Measurements from ENCODE around the gene C6orf47.
A peak's percentile ranks its signal among the peaks of the same experiment; 100 is the strongest.

C6orf47 gene

GRCh38 chr6:31687860-31688693 lies 27.5 kb upstream of the C6orf47 start:
- FAIRE-seq, result no peak

- no peak for FAIRE-seq
Measured at GRCh38 chr6:31687321-31687720, 26.7 kb upstream of the C6orf47 start.

- FAIRE-seq, result no peak
Measured at GRCh38 chr6:31686483-31686882, 25.9 kb upstream of the C6orf47 start.

GRCh38 chr6:31683591-31683990 lies 23.0 kb upstream of the C6orf47 start:
- no peak for FAIRE-seq

- FAIRE-seq, result no peak
Measured at GRCh38 chr6:31681135-31681671, 20.6 kb upstream of the C6orf47 start.

GRCh38 chr6:31680226-31681134 lies 19.9 kb upstream of the C6orf47 start, which contains the start of gene LY6G5C:
LY6G5C (minus strand) TSS chr6:31681067; CDS start chr6:31680373, 694 bp downstream.
- FAIRE-seq, result no peak

GRCh38 chr6:31677955-31678354 lies 17.4 kb upstream of the C6orf47 start:
- no peak for FAIRE-seq

- no peak for FAIRE-seq
Measured at GRCh38 chr6:31676904-31677303, 16.3 kb upstream of the C6orf47 start.

GRCh38 chr6:31676322-31676903 lies 15.8 kb upstream of the C6orf47 start:
- FAIRE-seq, result no peak

- FAIRE-seq, result no peak
Measured at GRCh38 chr6:31669676-31670075, 9.1 kb upstream of the C6orf47 start, which contains the start of gene LY6G5B. LY6G5B (plus strand) TSS chr6:31669976; CDS start chr6:31670951, 975 bp downstream.

- no peak for FAIRE-seq
Measured at GRCh38 chr6:31666337-31666965, 5.9 kb upstream of the C6orf47 start.

- FAIRE-seq, result peak; percentile 59
Measured at GRCh38 chr6:31665501-31666336, 5.1 kb upstream of the C6orf47 start, which contains the start of gene CSNK2B. CSNK2B (plus strand) TSS chr6:31666080; CDS start chr6:31666832, 752 bp downstream.

- peak; percentile 35 for FAIRE-seq
Measured at GRCh38 chr6:31664790-31665500, 4.4 kb upstream of the C6orf47 start, which contains the start of gene GPANK1. GPANK1 (minus strand) TSS chr6:31664997; CDS start chr6:31664478, 519 bp downstream.

- no peak for FAIRE-seq
Measured at GRCh38 chr6:31663961-31664789, 3.6 kb upstream of the C6orf47 start.

GRCh38 chr6:31663126-31663960 lies 2.8 kb upstream of the C6orf47 start:
- FAIRE-seq, result no peak

GRCh38 chr6:31662124-31662723 lies 1.6 kb upstream of the C6orf47 start:
- FAIRE-seq, result no peak

- no peak for FAIRE-seq
Measured at GRCh38 chr6:31661262-31662123, 915 bp upstream of the C6orf47 start.
